ENCODE results near the gene CFP. TPM values are rescaled to one million over a fixed set of nuclear protein-coding genes. Genes with fewer than 3 reads are reported as not detected.

CFP gene
- total RNA-seq, 1 experiment from 2014 or later: 2.0 TPM

GRCh38 chrX:47662144-47662657 lies 32.5 kb upstream of the CFP start:
- DNase-seq (ENCODE audit: low spot score) (no peak), ATAC-seq (no peak)
- peaks cover 3% of the 10 kb centered on the region; the same call in 1 of the 2 replicates for H3K9me3 Mint-ChIP-seq
- no peaks in the 10 kb centered on the region for H3K4me1 Mint-ChIP-seq
- H3K36me3 Mint-ChIP-seq: no peaks in the 10 kb centered on the region
- peaks cover 18% of the 10 kb centered on the region for H3K27me3 Mint-ChIP-seq (ENCODE audit: low read depth)
- CTCF ChIA-PET: no interaction called here
- POLR2A ChIA-PET: no interaction called here
- H3K4me3 Mint-ChIP-seq: no peak overlapping the region
- no peak overlapping the region for H3K27ac Mint-ChIP-seq
- TF ChIP-seq NR2C2 (CRISPR knock-in tag; IDR thresholded peaks at IDR 0.05): no peak
- TF ChIP-seq PREB (CRISPR knock-in tag; IDR thresholded peaks at IDR 0.05; ENCODE audit: borderline replicate concordance): no peak
- no peak for TF ChIP-seq ZNF232 (CRISPR knock-in tag; IDR thresholded peaks at IDR 0.05)
- TF ChIP-seq FOXK1 (CRISPR knock-in tag; IDR thresholded peaks at IDR 0.05): no peak
- no peak for TF ChIP-seq ERG (CRISPR knock-in tag; IDR thresholded peaks at IDR 0.05)
- no peak for TF ChIP-seq RORB (CRISPR knock-in tag; IDR thresholded peaks at IDR 0.05)
- TF ChIP-seq ZBTB43 (CRISPR knock-in tag; IDR thresholded peaks at IDR 0.05): no peak
- TF ChIP-seq E2F4 (CRISPR knock-in tag; IDR thresholded peaks at IDR 0.05; ENCODE audit: borderline replicate concordance, low read depth): no peak
- TF ChIP-seq, protein P1, sequence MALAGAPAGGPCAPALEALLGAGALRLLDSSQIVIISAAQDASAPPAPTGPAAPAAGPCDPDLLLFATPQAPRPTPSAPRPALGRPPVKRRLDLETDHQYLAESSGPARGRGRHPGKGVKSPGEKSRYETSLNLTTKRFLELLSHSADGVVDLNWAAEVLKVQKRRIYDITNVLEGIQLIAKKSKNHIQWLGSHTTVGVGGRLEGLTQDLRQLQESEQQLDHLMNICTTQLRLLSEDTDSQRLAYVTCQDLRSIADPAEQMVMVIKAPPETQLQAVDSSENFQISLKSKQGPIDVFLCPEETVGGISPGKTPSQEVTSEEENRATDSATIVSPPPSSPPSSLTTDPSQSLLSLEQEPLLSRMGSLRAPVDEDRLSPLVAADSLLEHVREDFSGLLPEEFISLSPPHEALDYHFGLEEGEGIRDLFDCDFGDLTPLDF (CRISPR knock-in tag; IDR thresholded peaks at IDR 0.05): no peak
- no peak for TF ChIP-seq FOXP1 (CRISPR knock-in tag; IDR thresholded peaks at IDR 0.05; ENCODE audit: borderline replicate concordance)
- TF ChIP-seq, protein P2, sequence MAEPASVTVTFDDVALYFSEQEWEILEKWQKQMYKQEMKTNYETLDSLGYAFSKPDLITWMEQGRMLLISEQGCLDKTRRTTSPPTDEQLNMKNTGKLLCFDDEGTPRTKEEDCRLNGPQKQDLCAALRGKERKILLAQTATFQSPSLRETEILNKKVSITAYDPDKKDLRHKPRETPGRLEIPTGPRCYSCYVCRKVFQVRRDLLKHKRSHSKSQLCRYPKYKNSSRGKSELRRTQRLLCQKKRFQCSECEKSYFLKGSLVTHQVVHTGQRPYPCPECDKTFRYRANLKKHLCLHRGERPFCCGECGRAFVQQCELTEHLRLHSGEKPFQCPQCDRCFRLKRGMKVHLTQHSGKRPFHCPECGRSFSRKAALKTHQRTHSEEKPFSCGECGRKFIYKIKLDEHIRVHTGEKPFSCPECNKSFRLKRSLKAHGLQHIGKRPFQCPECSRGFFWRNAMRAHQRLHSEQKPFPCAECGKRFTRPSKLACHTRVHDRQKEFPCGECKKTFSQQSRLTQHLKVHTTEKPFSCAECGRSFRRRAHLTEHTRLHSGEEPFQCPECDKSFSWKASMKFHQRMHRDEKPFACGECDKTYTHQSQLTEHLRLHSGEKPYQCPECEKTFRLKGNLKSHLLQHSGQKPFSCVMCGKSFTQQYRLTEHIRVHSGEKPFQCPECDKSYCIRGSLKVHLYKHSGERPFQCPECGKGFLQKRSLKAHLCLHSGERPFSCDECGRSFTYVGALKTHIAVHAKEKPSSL (CRISPR knock-in tag; conservative IDR thresholded peaks at IDR 0.05): no peak
- TF ChIP-seq, protein P3, sequence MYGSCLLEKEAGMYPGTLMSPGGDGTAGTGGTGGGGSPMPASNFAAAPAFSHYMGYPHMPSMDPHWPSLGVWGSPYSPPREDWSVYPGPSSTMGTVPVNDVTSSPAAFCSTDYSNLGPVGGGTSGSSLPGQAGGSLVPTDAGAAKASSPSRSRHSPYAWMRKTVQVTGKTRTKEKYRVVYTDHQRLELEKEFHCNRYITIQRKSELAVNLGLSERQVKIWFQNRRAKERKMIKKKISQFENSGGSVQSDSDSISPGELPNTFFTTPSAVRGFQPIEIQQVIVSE (CRISPR knock-in tag; IDR thresholded peaks at IDR 0.05; ENCODE audit: borderline replicate concordance): no peak
- TF ChIP-seq, protein P4, sequence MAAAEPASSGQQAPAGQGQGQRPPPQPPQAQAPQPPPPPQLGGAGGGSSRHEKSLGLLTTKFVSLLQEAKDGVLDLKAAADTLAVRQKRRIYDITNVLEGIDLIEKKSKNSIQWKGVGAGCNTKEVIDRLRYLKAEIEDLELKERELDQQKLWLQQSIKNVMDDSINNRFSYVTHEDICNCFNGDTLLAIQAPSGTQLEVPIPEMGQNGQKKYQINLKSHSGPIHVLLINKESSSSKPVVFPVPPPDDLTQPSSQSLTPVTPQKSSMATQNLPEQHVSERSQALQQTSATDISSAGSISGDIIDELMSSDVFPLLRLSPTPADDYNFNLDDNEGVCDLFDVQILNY (CRISPR knock-in tag; IDR thresholded peaks at IDR 0.05): no peak
- TF ChIP-seq NR1H2 (CRISPR knock-in tag; IDR thresholded peaks at IDR 0.05): no peak
- no peak for TF ChIP-seq ESRRA (CRISPR knock-in tag; IDR thresholded peaks at IDR 0.05; ENCODE audit: borderline replicate concordance)
- TF ChIP-seq, protein P5, sequence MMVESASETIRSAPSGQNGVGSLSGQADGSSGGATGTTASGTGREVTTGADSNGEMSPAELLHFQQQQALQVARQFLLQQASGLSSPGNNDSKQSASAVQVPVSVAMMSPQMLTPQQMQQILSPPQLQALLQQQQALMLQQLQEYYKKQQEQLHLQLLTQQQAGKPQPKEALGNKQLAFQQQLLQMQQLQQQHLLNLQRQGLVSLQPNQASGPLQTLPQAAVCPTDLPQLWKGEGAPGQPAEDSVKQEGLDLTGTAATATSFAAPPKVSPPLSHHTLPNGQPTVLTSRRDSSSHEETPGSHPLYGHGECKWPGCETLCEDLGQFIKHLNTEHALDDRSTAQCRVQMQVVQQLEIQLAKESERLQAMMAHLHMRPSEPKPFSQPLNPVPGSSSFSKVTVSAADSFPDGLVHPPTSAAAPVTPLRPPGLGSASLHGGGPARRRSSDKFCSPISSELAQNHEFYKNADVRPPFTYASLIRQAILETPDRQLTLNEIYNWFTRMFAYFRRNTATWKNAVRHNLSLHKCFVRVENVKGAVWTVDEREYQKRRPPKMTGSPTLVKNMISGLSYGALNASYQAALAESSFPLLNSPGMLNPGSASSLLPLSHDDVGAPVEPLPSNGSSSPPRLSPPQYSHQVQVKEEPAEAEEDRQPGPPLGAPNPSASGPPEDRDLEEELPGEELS (CRISPR knock-in tag; IDR thresholded peaks at IDR 0.05): no peak
- TF ChIP-seq JAZF1 (CRISPR knock-in tag; IDR thresholded peaks at IDR 0.05): no peak

All from WTC11 (cell line).